K562 (cell line): ENCODE data around the gene IPO5. TPM values are rescaled to one million over a fixed set of nuclear protein-coding genes. Genes with fewer than 3 reads are reported as not detected.

Experiments used
- ATAC-seq: fragments of 200-7000 bp; cut with Tn5 transposase; 3 replicates; pipeline ENCODE4 v1.9.1; 2020; ENCODE audit warnings: moderate library complexity
- BruUV-seq: library from RNA; stranded (reverse); fragments of 400-500 nt; replicated peaks from 2 replicates; lab custom pipeline; 2021; lab: Mats Ljungman, UMichigan
- CTCF ChIA-PET: fragments of 300-600 bp; formaldehyde crosslinking; extraction: SDS; loops from one replicate; lab custom pipeline; 2021; ENCODE audit warnings: low intra/inter-chr PET ratio; lab: Yijun Ruan, JAX
- POLR2A ChIA-PET: fragments of 300-600, 350-650 bp; sonication (Branson Sonifier 250); formaldehyde crosslinking; extraction: SDS; loops from one replicate; lab custom pipeline; 2021; ENCODE audit warnings: antibody characterized with exemption, inconsistent platforms; lab: Yijun Ruan, JAX
- DNase-seq, 4 experiments: peaks; one replicate each; pipeline versions ENCODE4 v3.0.0 to v3.0.0-alpha.2; 2011 to 2018; ENCODE audit warnings: low spot score in 3 of 4, mixed read lengths in 3 of 4; ENCODE audit errors: extremely low read depth in 1 of 4
- FAIRE-seq: peaks from 2 replicates; lab custom pipeline; 2011; peaks lifted over from hg19 to GRCh38; lab: Jason Lieb, UNC
- H2AFZ ChIP-seq: 2 replicates; pipeline ENCODE4 v1.6.0; 2011; ENCODE audit warnings: low read depth, low read length, control low read depth, inconsistent platforms
- H3K27ac ChIP-seq: fragments of 200-600 bp; 3 replicates; pipeline ENCODE4 v1.8.0; 2011; ENCODE audit warnings: low read depth, mild to moderate bottlenecking, control low read depth, inconsistent platforms, low read length, moderate library complexity, mixed read lengths; ENCODE audit errors: extremely low read depth
- H3K27me3 ChIP-seq, 2 experiments: fragments of 300-600 bp in 1 of 2; 2 replicates in 1 of 2; 3 replicates in 1 of 2; pipeline versions ENCODE4 v1.6.0 to v1.8.0; 2011; ENCODE audit warnings: inconsistent platforms in 2 of 2, low read length in 2 of 2, mild to moderate bottlenecking in 1 of 2, mixed read lengths in 1 of 2, moderate library complexity in 1 of 2; ENCODE audit not compliant: control insufficient read depth in 2 of 2, insufficient read depth in 2 of 2
- H3K36me3 ChIP-seq: fragments of 300-600 bp; 3 replicates; pipeline ENCODE4 v1.8.0; 2011; ENCODE audit warnings: mild to moderate bottlenecking, low read length, inconsistent platforms; ENCODE audit not compliant: control insufficient read depth, insufficient read depth
- H3K4me1 ChIP-seq, 2 experiments: fragments of 200-600 bp in 1 of 2; replicated peaks in 1 of 2; 2 replicates in 1 of 2; 3 replicates in 1 of 2; pipeline versions ENCODE4 v1.5.1 to v1.8.0; 2011; ENCODE audit warnings: inconsistent platforms in 2 of 2, low read length in 2 of 2, mild to moderate bottlenecking in 1 of 2, mixed read lengths in 1 of 2, moderate library complexity in 1 of 2; ENCODE audit not compliant: control insufficient read depth in 2 of 2, insufficient read depth in 2 of 2
- H3K4me2 ChIP-seq: 2 replicates; pipeline ENCODE4 v1.6.1; 2011; ENCODE audit warnings: low read length, control low read depth, inconsistent platforms, mixed read lengths; ENCODE audit not compliant: insufficient read depth
- H3K4me3 ChIP-seq: fragments of 200-600 bp; sonication (generic), shearing (Covaris generic); 2 replicates; pipeline ENCODE4 v1.5.1; 2016; ENCODE audit warnings: control low read depth, inconsistent platforms
- H3K79me2 ChIP-seq: fragments of 200-600 bp; 3 replicates; pipeline ENCODE4 v1.8.0; 2011; ENCODE audit warnings: low read length, inconsistent platforms; ENCODE audit not compliant: control insufficient read depth, insufficient read depth
- H3K9ac ChIP-seq, 2 experiments: 2 replicates each; pipeline versions ENCODE4 v1.6.0 to v1.6.1; 2011; ENCODE audit warnings: low read depth in 2 of 2, low read length in 2 of 2, control low read depth in 1 of 2, inconsistent platforms in 1 of 2, mild to moderate bottlenecking in 1 of 2, mixed read lengths in 1 of 2; ENCODE audit not compliant: insufficient read depth in 1 of 2
- H3K9me1 ChIP-seq: one replicate; pipeline ENCODE4 v1.6.0; 2011; ENCODE audit warnings: inconsistent platforms, mild to moderate bottlenecking, low read length, moderate library complexity; ENCODE audit not compliant: control insufficient read depth, insufficient read depth
- H3K9me3 ChIP-seq: replicated peaks from 2 replicates; pipeline ENCODE4 v1.5.1; 2011; ENCODE audit warnings: low read depth, low read length, inconsistent platforms; ENCODE audit not compliant: control insufficient read depth, insufficient read depth
- H4K20me1 ChIP-seq: replicated peaks from 2 replicates; pipeline ENCODE4 v1.6.1; 2011; ENCODE audit warnings: low read length, inconsistent platforms, mixed read lengths; ENCODE audit not compliant: control insufficient read depth, insufficient read depth
- ATF1 ChIP-seq, 2 experiments: fragments of 450-650 bp in 1 of 2; IDR thresholded peaks; 2 replicates each; pipeline ENCODE4 v1.6.1; 2016; ENCODE audit warnings: missing compliant biosample characterization in 1 of 2, missing genetic modification characterization in 1 of 2
- DNMT1 ChIP-seq: fragments of 450-650 bp; IDR thresholded peaks from 2 replicates; pipeline ENCODE4 v1.6.1; 2016; ENCODE audit warnings: antibody characterized with exemption, mild to moderate bottlenecking
- KLF10 ChIP-seq: fragments of 250-450 bp; sonication (Bioruptor Pico); IDR thresholded peaks from 2 replicates; pipeline ENCODE4 v1.6.1; 2021; ENCODE audit warnings: matching md5 sums
- SPI1 ChIP-seq: IDR thresholded peaks from 2 replicates; pipeline ENCODE4 v1.6.1; 2011; ENCODE audit warnings: low read depth, low read length, control low read depth, borderline replicate concordance
- ZNF3 ChIP-seq: fragments of 250-450 bp; sonication (Bioruptor Pico); IDR thresholded peaks from 2 replicates; pipeline ENCODE4 v1.5.0; 2021; ENCODE audit warnings: mild to moderate bottlenecking, moderate library complexity
- ZNF707 ChIP-seq: fragments of 250-450 bp; sonication (Bioruptor Pico); conservative IDR thresholded peaks from 2 replicates; pipeline ENCODE4 v1.8.0; 2022; ENCODE audit warnings: inconsistent platforms, mild to moderate bottlenecking, moderate library complexity
- WGBS: fragments of 100-300 bp; shearing (Covaris generic); methylation state at CpG from one replicate; pipeline ENCODE4 v1.1.6; 2016; ENCODE audit warnings: low coverage, mixed read lengths; ENCODE audit not compliant: insufficient coverage; ENCODE audit errors: missing lambda C conversion rate; 5-methylcytosine and 5-hydroxymethylcytosine counted together
- in situ Hi-C: fragments of 300-500 bp; cut with MboI; formaldehyde crosslinking; loops from 4 replicates; pipeline ENCODE4 v1.15.0; 2018; ENCODE audit warnings: inconsistent platforms, mixed read lengths
- intact Hi-C: fragments of 100-400 bp; cut with micrococcal nuclease; formaldehyde crosslinking; loops from 2 replicates; pipeline ENCODE4 v1.14.2; 2022
- polyA plus RNA-seq, 8 experiments: library from polyadenylated mRNA; depleted of rRNA in 4 of 8; stranded (reverse) in 5 of 8; unstranded in 3 of 8; fragments of >200 nt; fragmentation: Nextera tagmentation in 2 of 8; fragmentation: Illumina TruSeq in 1 of 8; extraction: Ambion mirVana in 2 of 8; extraction: Trizol in 1 of 8; gene quantifications; 2 replicates each; pipeline versions ENCODE4 v1.2.1 to v1.2.3, GENCODE V29; 2011 to 2014; ENCODE audit warnings: inconsistent platforms in 1 of 8, missing spikeins in 1 of 8
- total RNA-seq, 7 experiments: library from RNA; depleted of rRNA in 6 of 7; stranded (reverse); fragments of >200 nt in 6 of 7; fragmentation: Illumina TruSeq in 2 of 7; extraction: Trizol in 2 of 7; gene quantifications; 2 replicates each; pipeline versions ENCODE4 v1.2.1 to v1.2.3, GENCODE V29; 2011 to 2021; ENCODE audit warnings: low replicate concordance in 1 of 7
- TF ChIP-seq, protein P1 (sequence below): sonication (generic); formaldehyde crosslinking; IDR thresholded peaks from 2 replicates; pipeline ENCODE4 v1.8.1; 2023; ENCODE audit warnings: mild to moderate bottlenecking, missing genetic modification reagents
- TF ChIP-seq, protein P2 (sequence below): fragments of 250-450 bp; sonication (Bioruptor Pico); IDR thresholded peaks from 2 replicates; pipeline ENCODE4 v1.4.0; 2020

Gene IPO5
- total and polyA plus RNA-seq, 9 of the 15 experiments (the other 6 are each of a cell fraction or from before 2014, with no cell fraction given), result 45.8 to 206 (median 134) TPM

DNA sequence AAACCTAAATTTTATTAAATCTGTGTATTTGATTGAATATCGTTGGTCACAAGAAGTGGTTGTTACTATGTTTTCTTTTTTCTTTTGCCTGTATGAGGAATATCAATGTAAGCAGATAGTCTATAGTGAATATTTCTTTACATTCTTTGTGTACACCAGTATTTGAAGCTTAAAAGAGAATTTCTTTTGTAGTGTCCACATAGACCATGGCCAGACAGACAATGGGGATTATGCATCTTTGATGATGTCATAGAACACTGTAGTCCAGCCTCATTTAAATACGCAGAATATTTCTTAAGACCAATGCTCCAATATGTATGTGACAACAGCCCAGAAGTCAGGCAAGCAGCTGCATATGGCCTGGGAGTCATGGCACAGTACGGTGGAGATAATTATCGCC is 64.8 kb downstream of the IPO5 start:
- no peak overlapping the region for H3K4me3 ChIP-seq
- ChIA-PET POLR2A (no interaction called here), CTCF (no interaction called here)
- no peak for DNase-seq
- BruUV-seq, result no TSS peak
- no peaks in the 10 kb centered on the region for H3K4me1 ChIP-seq
- in situ Hi-C loops, result no loop called here
- H4K20me1 ChIP-seq, result no peaks in the 10 kb centered on the region
- no peak overlapping the region for H3K4me2 ChIP-seq
- FAIRE-seq, result no peak
- no peaks in the 10 kb centered on the region for H3K9me3 ChIP-seq
- H3K27ac ChIP-seq, result no peak overlapping the region
- no peak overlapping the region for H2AFZ ChIP-seq
- WGBS, result 100% methylated on average over 3 of the region's 4 CpGs
- intact Hi-C loops, result no loop called here
- H3K27me3 ChIP-seq, result no peaks in the 10 kb centered on the region
- H3K9me1 ChIP-seq, result no peaks in the 10 kb centered on the region
- no peak overlapping the region for H3K9ac ChIP-seq
- H3K79me2 ChIP-seq, result no peaks in the 10 kb centered on the region
- no peak for ATAC-seq
- peaks cover 87% of the 10 kb centered on the region for H3K36me3 ChIP-seq
- TF ChIP-seq ATF1 (CRISPR knock-in tag; IDR thresholded peaks at IDR 0.05) (no peak), ATF1 (tag; IDR thresholded peaks at IDR 0.05) (no peak), ZNF3 (no peak), ZNF707 (CRISPR knock-in tag) (no peak), KLF10 (CRISPR knock-in tag) (no peak), SPI1 (no peak), DNMT1 (no peak)
- TF ChIP-seq, protein P1, sequence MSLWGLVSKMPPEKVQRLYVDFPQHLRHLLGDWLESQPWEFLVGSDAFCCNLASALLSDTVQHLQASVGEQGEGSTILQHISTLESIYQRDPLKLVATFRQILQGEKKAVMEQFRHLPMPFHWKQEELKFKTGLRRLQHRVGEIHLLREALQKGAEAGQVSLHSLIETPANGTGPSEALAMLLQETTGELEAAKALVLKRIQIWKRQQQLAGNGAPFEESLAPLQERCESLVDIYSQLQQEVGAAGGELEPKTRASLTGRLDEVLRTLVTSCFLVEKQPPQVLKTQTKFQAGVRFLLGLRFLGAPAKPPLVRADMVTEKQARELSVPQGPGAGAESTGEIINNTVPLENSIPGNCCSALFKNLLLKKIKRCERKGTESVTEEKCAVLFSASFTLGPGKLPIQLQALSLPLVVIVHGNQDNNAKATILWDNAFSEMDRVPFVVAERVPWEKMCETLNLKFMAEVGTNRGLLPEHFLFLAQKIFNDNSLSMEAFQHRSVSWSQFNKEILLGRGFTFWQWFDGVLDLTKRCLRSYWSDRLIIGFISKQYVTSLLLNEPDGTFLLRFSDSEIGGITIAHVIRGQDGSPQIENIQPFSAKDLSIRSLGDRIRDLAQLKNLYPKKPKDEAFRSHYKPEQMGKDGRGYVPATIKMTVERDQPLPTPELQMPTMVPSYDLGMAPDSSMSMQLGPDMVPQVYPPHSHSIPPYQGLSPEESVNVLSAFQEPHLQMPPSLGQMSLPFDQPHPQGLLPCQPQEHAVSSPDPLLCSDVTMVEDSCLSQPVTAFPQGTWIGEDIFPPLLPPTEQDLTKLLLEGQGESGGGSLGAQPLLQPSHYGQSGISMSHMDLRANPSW, result no peak
- TF ChIP-seq, protein P2, sequence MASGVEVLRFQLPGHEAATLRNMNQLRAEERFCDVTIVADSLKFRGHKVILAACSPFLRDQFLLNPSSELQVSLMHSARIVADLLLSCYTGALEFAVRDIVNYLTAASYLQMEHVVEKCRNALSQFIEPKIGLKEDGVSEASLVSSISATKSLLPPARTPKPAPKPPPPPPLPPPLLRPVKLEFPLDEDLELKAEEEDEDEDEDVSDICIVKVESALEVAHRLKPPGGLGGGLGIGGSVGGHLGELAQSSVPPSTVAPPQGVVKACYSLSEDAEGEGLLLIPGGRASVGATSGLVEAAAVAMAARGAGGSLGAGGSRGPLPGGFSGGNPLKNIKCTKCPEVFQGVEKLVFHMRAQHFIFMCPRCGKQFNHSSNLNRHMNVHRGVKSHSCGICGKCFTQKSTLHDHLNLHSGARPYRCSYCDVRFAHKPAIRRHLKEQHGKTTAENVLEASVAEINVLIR (CRISPR knock-in tag), result no peak
